Astrocyte (in vitro differentiated cells and primary cell): ENCODE data around the gene M6PR.

ENCODE experiments used
- EZH2 ChIP-seq: IDR thresholded peaks from 2 replicates; pipeline ENCODE4 v1.6.1; 2012; ENCODE audit warnings: mild to moderate bottlenecking, low read length, inconsistent platforms; ENCODE audit not compliant: insufficient read depth
- TF ChIP-seq, protein P1 (sequence below): IDR thresholded peaks from 2 replicates; pipeline ENCODE4 v1.5.1; 2011; ENCODE audit warnings: low read depth, mild to moderate bottlenecking, inconsistent platforms, low read length, moderate library complexity; ENCODE audit not compliant: insufficient read depth

DNA sequence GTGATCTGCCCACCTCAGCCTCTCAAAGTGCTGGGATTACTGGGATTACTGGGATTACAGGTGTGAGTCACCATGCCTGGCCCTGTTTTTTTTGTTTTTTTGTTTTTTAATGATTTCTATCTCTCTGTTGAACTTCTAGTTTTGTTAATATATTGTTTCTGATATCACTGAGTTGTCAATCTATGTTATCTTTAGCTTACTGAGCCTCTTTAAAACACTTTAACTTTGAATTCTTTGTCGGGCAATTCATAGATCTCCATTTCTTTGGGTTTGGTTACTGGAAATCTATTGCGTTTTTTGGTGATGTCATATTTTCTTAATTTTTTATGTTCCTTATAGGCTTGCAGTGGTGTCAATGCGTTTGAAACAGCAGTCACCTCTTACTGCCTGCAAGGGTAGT is 30.7 kb upstream of the M6PR start:
- TF ChIP-seq, protein P1, sequence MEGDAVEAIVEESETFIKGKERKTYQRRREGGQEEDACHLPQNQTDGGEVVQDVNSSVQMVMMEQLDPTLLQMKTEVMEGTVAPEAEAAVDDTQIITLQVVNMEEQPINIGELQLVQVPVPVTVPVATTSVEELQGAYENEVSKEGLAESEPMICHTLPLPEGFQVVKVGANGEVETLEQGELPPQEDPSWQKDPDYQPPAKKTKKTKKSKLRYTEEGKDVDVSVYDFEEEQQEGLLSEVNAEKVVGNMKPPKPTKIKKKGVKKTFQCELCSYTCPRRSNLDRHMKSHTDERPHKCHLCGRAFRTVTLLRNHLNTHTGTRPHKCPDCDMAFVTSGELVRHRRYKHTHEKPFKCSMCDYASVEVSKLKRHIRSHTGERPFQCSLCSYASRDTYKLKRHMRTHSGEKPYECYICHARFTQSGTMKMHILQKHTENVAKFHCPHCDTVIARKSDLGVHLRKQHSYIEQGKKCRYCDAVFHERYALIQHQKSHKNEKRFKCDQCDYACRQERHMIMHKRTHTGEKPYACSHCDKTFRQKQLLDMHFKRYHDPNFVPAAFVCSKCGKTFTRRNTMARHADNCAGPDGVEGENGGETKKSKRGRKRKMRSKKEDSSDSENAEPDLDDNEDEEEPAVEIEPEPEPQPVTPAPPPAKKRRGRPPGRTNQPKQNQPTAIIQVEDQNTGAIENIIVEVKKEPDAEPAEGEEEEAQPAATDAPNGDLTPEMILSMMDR = no peak
- no peak for TF ChIP-seq EZH2
